ENCODE measurements around the gene WDR59. TPM values are rescaled to one million over a fixed set of nuclear protein-coding genes. Genes with fewer than 3 reads are reported as not detected.
"Not testable (repeated sequence)": the region's sequence is repeated elsewhere in the genome, so short reads cannot be mapped to it uniquely, and the experiment has no call there.

The WDR59 gene
- total RNA-seq, 2 donors from 2014 or later: 46.5 to 48.3 TPM

DNA sequence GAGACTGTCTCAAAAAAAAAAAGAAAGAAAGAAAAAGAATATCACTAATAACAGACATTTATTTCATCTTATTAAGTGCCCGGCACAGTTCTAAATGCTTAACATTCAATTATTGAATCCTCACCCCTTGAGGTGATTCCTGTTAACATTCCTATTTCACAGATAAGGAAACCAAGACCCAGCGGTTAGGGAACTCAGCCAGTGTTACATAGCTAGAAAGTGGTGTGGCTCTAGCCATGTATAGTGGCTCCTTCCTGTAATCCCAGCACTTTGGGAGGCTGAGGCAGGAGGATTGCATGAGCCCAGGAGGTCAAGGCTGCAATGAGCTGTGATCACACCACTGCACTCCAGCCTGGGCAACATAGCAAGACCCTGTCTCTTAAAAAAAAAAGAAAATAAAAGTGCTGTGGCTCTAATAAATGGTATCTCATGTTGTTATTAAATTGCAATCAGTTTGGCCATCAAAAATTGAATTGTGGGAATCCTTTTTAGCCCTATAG lies 42.0 kb upstream of the WDR59 start:
- no peak overlapping the region for H3K4me3 ChIP-seq
- H3K9ac ChIP-seq (ENCODE audit: low read depth in 2 of 2, low read length in 2 of 2): no peak overlapping the region
- no peaks in the 10 kb centered on the region for H3K9me3 ChIP-seq
- DNase-seq: no peak
- TF ChIP-seq, protein P1, sequence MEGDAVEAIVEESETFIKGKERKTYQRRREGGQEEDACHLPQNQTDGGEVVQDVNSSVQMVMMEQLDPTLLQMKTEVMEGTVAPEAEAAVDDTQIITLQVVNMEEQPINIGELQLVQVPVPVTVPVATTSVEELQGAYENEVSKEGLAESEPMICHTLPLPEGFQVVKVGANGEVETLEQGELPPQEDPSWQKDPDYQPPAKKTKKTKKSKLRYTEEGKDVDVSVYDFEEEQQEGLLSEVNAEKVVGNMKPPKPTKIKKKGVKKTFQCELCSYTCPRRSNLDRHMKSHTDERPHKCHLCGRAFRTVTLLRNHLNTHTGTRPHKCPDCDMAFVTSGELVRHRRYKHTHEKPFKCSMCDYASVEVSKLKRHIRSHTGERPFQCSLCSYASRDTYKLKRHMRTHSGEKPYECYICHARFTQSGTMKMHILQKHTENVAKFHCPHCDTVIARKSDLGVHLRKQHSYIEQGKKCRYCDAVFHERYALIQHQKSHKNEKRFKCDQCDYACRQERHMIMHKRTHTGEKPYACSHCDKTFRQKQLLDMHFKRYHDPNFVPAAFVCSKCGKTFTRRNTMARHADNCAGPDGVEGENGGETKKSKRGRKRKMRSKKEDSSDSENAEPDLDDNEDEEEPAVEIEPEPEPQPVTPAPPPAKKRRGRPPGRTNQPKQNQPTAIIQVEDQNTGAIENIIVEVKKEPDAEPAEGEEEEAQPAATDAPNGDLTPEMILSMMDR (IDR thresholded peaks at IDR 0.05): no peak
- H3K4me1 ChIP-seq: no peaks in the 10 kb centered on the region
- H3K27me3 ChIP-seq: no peaks in the 10 kb centered on the region
- H3K27ac ChIP-seq: peak overlapping the region; percentile 22
- intact Hi-C loops (cut with DNase I): no loop called here
- no peaks in the 10 kb centered on the region for H3K36me3 ChIP-seq

DNA sequence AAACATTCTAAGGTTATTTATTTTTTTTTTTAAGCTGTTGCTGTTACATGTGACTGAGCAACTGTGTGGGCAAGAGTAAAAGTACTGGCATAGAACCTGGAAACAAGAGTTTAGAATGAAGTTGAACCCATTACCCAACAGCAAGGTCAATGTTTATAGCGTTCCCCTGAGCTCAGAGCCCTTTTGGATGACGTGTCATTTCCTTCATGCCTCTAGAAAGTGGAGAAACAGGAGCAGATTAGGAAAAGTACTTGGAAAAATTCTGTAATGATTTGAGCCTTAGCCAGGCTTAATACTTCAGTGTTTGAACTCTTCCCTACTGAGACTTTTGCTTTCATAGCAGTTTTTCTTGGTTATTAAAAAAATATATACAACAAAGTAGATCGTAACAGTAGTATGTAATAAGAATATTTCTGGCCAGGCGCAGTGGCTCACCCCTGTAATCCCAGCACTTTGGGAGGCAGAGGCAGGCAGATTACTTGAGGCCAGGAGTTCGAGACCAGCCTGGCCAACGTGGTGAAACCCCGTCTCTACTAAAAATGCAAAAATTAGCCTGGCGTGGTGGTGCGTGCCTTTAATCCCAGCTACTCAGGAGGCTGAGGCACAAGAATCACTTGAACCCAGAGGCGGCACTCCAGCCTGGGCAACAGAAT lies 41.4 kb upstream of the WDR59 start:
- H3K27me3 ChIP-seq; DNase-seq; H3K9ac ChIP-seq (ENCODE audit: low read depth in 2 of 2, low read length in 2 of 2): not testable (repeated sequence)

DNA sequence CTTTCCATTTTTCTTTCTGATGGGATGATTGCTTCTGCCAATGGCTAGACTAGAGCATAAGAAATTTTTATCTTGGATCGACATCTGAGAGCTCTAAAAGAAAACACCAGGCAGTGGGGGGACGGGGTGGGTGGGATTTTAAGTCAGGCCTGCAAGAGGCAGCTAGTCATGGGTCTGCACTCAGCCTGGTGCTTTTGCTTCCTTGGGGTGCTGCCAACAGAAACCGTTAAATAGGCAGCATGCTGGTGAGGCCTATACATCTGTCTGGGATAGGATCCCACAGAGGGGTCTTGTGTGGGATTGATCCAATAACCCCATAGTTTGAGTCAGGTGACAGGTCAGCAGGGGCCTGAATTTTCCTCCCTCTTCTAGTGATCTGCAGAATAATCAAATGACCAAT lies 40.8 kb upstream of the WDR59 start:
- TF ChIP-seq, protein P1 (IDR thresholded peaks at IDR 0.05): no peak
- Histone ChIP-seq H3K9me3 (no peaks in the 10 kb centered on the region), H3K27me3 (no peaks in the 10 kb centered on the region), H3K4me1 (no peaks in the 10 kb centered on the region), H3K36me3 (no peaks in the 10 kb centered on the region), H3K9ac (ENCODE audit: low read depth in 2 of 2, low read length in 2 of 2) (no peak overlapping the region), H3K27ac (no peak overlapping the region), H3K4me3 (no peak overlapping the region)
- intact Hi-C loops (cut with DNase I): no loop called here
- DNase-seq: no peak

More for the DNA sequence above, 41.4 kb upstream of the WDR59 start:
- H3K4me1 ChIP-seq; H3K9me3 ChIP-seq; H3K4me3 ChIP-seq; intact Hi-C loops (cut with DNase I); H3K36me3 ChIP-seq: not testable (repeated sequence)
- H3K27ac ChIP-seq: peak overlapping the region; percentile 22

DNA sequence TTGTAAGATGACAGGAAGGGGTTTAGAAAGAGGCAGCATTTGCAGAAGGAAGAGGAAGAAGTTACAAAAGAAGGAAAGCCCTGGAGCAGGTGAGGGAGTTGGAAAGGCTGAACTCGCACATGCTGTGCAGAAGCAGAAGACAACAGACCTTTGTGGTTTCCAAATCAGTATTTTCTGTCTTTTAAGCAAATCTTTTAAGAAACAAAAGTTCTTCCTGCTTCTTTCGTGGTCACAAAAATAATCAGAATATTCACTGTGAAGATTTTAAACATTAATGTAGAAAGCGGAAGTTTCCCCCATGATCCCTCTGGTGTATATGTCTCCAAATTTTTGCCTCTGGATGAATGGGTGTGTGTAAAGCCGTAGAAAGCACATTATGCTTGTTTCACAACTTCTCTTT lies 39.7 kb upstream of the WDR59 start:
- no peak for DNase-seq
- intact Hi-C loops (cut with DNase I): no loop called here
- Histone ChIP-seq H3K27me3 (no peaks in the 10 kb centered on the region), H3K4me3 (no peak overlapping the region), H3K9me3 (no peaks in the 10 kb centered on the region), H3K36me3 (no peaks in the 10 kb centered on the region), H3K4me1 (no peaks in the 10 kb centered on the region), H3K9ac (ENCODE audit: low read depth in 2 of 2, low read length in 2 of 2) (peak overlapping the region in 1 of 2 donors; percentile 12), H3K27ac (no peak overlapping the region)
- TF ChIP-seq, protein P1 (IDR thresholded peaks at IDR 0.05): no peak

DNA sequence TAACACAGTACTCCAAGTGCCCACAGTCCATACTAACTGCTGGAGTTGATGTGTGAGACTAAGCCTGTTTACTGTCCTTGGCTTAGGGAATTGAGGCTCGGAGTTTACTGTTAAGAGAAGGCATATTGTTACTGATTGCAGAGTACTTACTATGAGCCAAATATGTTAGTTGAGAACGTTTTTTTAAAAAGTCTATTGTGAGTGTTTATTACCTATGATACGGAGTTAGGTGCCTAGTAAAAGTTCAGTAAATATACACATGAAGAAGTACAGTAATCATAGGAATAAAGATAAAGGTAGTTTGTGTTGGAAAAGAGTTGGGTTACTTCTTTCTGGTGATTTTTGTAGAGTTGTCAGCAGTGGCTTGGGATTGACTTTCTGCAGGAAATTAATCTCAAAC lies 39.3 kb upstream of the WDR59 start:
- peak overlapping the region in 1 of 2 donors; percentile 12 for H3K9ac ChIP-seq (ENCODE audit: low read depth in 2 of 2, low read length in 2 of 2)
- no peak overlapping the region for H3K4me3 ChIP-seq
- intact Hi-C loops (cut with DNase I): no loop called here
- TF ChIP-seq, protein P1 (IDR thresholded peaks at IDR 0.05): no peak
- no peak overlapping the region for H3K27ac ChIP-seq
- H3K4me1 ChIP-seq: no peaks in the 10 kb centered on the region
- no peaks in the 10 kb centered on the region for H3K9me3 ChIP-seq
- DNase-seq: no peak
- H3K36me3 ChIP-seq: no peaks in the 10 kb centered on the region
- no peaks in the 10 kb centered on the region for H3K27me3 ChIP-seq

DNA sequence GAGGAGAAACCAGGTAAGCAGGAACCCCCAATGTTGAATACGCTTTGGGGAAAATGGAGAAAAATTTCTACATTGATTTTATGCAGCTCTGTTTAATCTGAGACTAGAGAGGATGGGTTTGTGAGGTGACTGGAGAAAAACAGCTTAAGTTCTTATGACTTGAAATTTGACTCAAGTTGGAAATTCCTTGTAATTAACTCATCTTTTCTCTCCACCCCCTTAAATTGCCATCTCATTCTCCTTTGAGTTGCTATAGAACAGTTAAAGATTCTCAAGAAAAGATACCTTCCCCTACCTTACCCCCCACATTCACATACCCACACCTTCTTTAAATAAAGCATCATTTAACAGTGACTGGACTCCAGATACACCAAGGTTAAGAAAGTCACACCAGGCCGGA lies 38.1 kb upstream of the WDR59 start:
- Histone ChIP-seq H3K4me1 (peaks cover 3% of the 10 kb centered on the region), H3K36me3 (no peaks in the 10 kb centered on the region), H3K27ac (no peak overlapping the region), H3K4me3 (no peak overlapping the region), H3K9ac (ENCODE audit: low read depth in 2 of 2, low read length in 2 of 2) (no peak overlapping the region), H3K27me3 (no peaks in the 10 kb centered on the region), H3K9me3 (no peaks in the 10 kb centered on the region)
- TF ChIP-seq, protein P1 (IDR thresholded peaks at IDR 0.05): no peak
- DNase-seq: no peak
- intact Hi-C loops (cut with DNase I): no loop called here
